ENCODE results near the gene C16orf46. TPM values are rescaled to one million over a fixed set of nuclear protein-coding genes. Genes with fewer than 3 reads are reported as not detected.

Gene C16orf46
- total RNA-seq, 6 donors from 2014 or later: 0.76 to 8.4 (median 3.6) TPM; not detected in 1

GRCh38 chr16:81035975-81036750, 40.9 kb downstream of the C16orf46 start:
- no peak for TF ChIP-seq CTCF (IDR thresholded peaks at IDR 0.05)
- TF ChIP-seq EP300 (IDR thresholded peaks at IDR 0.05): no peak
- TF ChIP-seq POLR2AphosphoS5 (IDR thresholded peaks at IDR 0.05): no peak
- no peak for TF ChIP-seq POLR2A (IDR thresholded peaks at IDR 0.05)
- Histone ChIP-seq H3K4me3 (peak overlapping the region; percentile 65 to 91 (median 80)), H3K9me3 (no peaks in the 10 kb centered on the region), H3K4me1 (peaks cover 17 to 27% (median 21%) of the 10 kb centered on the region in 4 donors), H3K27me3 (no peaks in the 10 kb centered on the region), H3K36me3 (peaks cover 0 to 2% (median 0%) of the 10 kb centered on the region in 4 donors), H3K27ac (peak overlapping the region in 3 of 4 donors; percentile 63 to 84 (median 80))
- ATAC-seq (ENCODE audit: low FRiP score in 2 of 2) (peak in 1 of 2 donors; percentile 47), DNase-seq (peak; percentile 28 to 91)
- 0 to 1% methylated on average over 14 to 20 of the region's 80 CpGs for WGBS, 2 donors

- TF ChIP-seq CTCF (IDR thresholded peaks at IDR 0.05): peak; percentile 97 to 99 (median 98)
- TF ChIP-seq POLR2A (IDR thresholded peaks at IDR 0.05): peak in 1 of 4 donors; percentile 52
- TF ChIP-seq POLR2AphosphoS5 (IDR thresholded peaks at IDR 0.05): peak in 1 of 2 donors; percentile 18
- TF ChIP-seq EP300 (IDR thresholded peaks at IDR 0.05): no peak
- no peaks in the 10 kb centered on the region for H3K27me3 ChIP-seq
- H3K4me3 ChIP-seq: peak within 1 kb of the TSS; percentile 65 to 91 (median 80)
- ATAC-seq (ENCODE audit: low FRiP score in 2 of 2) (peak; percentile 95 to 99), DNase-seq (peak; percentile 89 to 98)
- H3K36me3 ChIP-seq: no peaks in the 10 kb centered on the region
- no peaks in the 10 kb centered on the region for H3K9me3 ChIP-seq
- peak within 1 kb of the TSS in 3 of 4 donors; percentile 63 to 84 (median 80) for H3K27ac ChIP-seq
- H3K4me1 ChIP-seq: peaks cover 17 to 27% (median 21%) of the 10 kb centered on the region in 4 donors
- WGBS, 2 donors: 26 to 31% methylated on average over 9 to 11 of the region's 54 CpGs
Observed at GRCh38 chr16:81035398-81035974, 41.6 kb downstream of the C16orf46 start, which contains the start of gene ATMIN. TSS of gene ATMIN (plus strand) at chr16:81035842. CDS start at chr16:81035871, 29 bp downstream.

- H3K9me3 ChIP-seq: no peaks in the 10 kb centered on the region
- no peak overlapping the region for H3K27ac ChIP-seq
- WGBS, 2 donors: 91 to 96% methylated on average over 11 of the region's 11 CpGs
- TF ChIP-seq POLR2A (IDR thresholded peaks at IDR 0.05) (no peak), CTCF (IDR thresholded peaks at IDR 0.05) (no peak), EP300 (IDR thresholded peaks at IDR 0.05) (no peak), POLR2AphosphoS5 (IDR thresholded peaks at IDR 0.05) (no peak)
- no peak for ATAC-seq (ENCODE audit: low FRiP score in 2 of 2)
- peaks cover 0 to under 1% (median 0%) of the 10 kb centered on the region in 4 donors for H3K4me1 ChIP-seq
- H3K27me3 ChIP-seq: no peaks in the 10 kb centered on the region
- DNase-seq: no peak
- H3K4me3 ChIP-seq: no peak overlapping the region
- peaks cover 0 to 4% (median 0%) of the 10 kb centered on the region in 4 donors for H3K36me3 ChIP-seq
Observed at GRCh38 chr16:81029930-81030604, 47.0 kb downstream of the C16orf46 start.

DNA sequence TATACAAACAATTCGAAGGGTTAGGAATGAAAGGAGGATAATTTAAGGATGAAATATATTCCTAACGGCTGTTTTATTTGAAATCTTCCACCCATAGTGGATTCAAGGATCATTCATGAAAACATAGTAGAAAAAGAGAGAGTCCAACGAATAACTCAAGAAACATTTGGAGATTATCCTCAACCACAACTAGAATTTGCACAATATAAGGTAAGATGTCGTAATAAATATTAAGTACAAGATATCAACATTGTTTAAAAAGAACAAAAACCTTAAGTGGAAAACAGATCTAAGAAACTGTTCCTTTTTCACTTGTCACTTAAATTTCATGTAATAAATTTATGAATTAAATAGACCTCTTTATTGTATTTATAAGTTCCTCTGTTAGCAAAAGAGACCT, 50.6 kb downstream of the C16orf46 start:
- no peak overlapping the region for H3K27ac ChIP-seq
- TF ChIP-seq CTCF (IDR thresholded peaks at IDR 0.05) (no peak), POLR2A (IDR thresholded peaks at IDR 0.05) (no peak), POLR2AphosphoS5 (IDR thresholded peaks at IDR 0.05) (no peak), EP300 (IDR thresholded peaks at IDR 0.05) (no peak)
- H3K4me3 ChIP-seq: no peak overlapping the region
- no peaks in the 10 kb centered on the region for H3K9me3 ChIP-seq
- WGBS, 2 donors: 89 to 91% methylated on average over 4 of the region's 4 CpGs
- H3K27me3 ChIP-seq: no peaks in the 10 kb centered on the region
- no peaks in the 10 kb centered on the region for H3K4me1 ChIP-seq
- ATAC-seq (ENCODE audit: low FRiP score in 2 of 2): no peak
- H3K36me3 ChIP-seq: peaks cover 0 to 22% (median 7%) of the 10 kb centered on the region in 4 donors
- DNase-seq: no peak

Measured in upper lobe of left lung (tissue), 6 donors.